Loucy (cell line): ENCODE results near the gene RPRD1A.

Experiments
- CTCF ChIP-seq: fragments of 200-600 bp; sonication (generic); conservative IDR thresholded peaks from 2 replicates; pipeline ENCODE4 v1.5.1; 2014; ENCODE audit warnings: mild to moderate bottlenecking, antibody characterized with exemption, low read length
- EZH2phosphoT487 ChIP-seq: fragments of 200-600 bp; IDR thresholded peaks from 2 replicates; pipeline ENCODE4 v1.6.1; 2018; ENCODE audit warnings: antibody characterized with exemption, mild to moderate bottlenecking, moderate library complexity, borderline replicate concordance

DNA sequence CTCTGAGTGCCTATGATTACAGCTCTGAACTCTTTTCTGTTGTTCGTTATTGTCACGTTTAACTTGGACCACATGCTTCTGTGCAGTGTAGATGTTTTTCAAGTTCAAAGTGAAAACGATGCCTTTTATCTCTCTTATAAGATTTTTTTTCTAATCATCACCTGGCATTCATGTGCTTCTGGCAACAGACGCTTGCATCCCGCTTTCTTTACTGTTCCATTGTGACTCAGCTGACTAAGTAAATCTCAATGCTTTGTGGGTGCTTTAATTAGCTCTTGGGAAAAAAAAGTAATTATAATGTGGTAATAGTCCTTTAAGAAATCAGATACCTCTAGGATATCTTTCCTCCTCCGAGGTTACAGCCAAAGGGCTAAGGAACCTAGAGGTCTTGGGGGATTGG, 126.1 kb downstream of the RPRD1A start:
- TF ChIP-seq CTCF, result no peak
- no peak for TF ChIP-seq EZH2phosphoT487
